ENCODE results near the gene L3MBTL4.

L3MBTL4 gene

DNA sequence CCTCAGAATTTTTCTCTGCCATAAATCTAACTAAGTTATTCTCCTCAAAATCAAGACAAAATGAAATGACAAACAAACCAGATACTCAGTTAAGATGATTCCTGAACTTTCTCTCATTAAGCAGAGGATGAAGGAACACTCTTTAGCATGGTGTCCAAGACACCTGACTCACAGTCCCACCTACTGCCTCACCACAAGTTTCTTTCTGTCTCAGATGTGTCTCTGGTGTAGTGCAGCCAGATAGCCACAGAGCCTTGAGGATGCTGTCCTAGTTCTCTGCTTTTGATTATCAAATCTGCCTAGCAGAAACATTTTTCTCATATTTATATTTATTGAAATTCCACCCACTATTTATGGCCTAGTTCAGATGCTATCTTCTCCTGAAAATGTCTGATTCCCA lies 415.8 kb downstream of the L3MBTL4 start:
- no peak for DNase-seq

DNA sequence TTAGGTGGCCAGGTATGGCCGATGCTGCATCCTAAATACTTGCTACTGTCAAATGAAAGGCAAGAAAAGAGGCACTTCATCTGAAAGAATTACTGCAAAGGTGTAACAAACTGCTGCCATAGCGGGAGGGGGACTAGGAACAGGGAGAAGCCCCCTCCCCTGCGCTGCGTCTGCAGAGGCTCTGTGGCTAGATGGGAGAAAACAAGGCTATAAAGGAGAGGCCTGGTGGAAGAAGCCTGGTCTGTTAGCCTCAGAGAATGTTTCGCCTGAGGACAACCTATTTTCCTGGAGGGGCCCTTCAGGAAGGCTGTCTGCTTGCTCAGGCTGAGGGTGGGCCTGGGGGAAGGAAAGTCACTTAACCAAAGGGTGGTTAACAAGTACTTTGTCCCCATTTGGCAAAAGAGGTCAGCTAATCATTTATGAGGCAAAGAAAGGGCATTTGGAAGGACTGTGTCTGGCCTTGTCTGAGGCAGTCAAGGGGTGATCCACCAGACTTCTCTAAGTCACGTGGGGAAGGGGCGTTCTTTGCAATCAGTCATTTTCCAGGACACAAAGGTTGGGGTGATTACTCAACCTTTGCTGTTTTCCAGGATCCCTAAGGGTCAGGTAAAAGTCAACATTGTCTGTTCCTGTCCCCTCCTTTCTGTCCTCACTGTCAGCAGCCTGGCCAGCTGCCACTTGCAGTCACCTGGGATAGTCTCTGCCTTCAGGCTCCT lies 416.4 kb downstream of the L3MBTL4 start:
- DNase-seq: no peak

DNA sequence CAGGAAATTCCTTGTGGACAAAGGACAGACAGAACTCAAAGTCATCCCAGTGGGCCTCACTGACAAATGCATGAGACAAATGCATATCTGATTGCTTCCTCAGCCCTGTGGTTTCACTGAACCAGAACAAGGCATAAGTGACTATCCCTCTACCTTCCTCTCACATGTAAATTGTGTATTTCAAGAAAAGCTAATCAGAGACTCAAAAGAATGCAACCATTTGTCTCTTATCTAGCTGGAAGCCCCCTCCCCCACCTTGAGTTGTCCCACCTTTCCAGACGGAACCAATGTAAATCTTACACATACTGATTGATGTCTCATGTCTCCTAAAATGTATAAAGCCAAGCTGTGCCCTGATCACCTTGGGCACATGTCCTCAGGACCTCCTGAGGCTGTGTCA lies 417.4 kb downstream of the L3MBTL4 start:
- DNase-seq: no peak

GRCh38 chr18:5995626-5996025 lies 419.1 kb downstream of the L3MBTL4 start:
- no peak for DNase-seq

GRCh38 chr18:5993938-5994337 lies 420.8 kb downstream of the L3MBTL4 start:
- no peak for DNase-seq

DNA sequence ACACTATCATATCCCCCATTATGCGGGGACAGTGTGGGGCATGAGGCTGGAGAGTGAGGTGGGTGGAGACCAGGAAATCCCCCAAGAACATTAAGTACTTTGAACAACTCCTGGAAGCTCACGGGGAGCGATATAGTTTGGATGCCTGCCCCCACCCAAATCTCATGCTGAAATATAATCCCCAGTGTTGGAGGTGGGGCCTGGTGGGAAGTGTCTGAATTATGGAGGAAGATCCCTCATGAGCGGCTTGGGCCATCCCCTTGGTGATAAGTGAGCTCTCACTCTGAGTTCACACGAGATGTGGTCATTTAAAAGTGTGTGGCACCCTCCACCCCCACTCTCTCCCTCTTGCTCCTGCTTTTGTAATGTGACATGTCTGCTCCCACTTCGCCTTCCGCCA lies 422.3 kb downstream of the L3MBTL4 start:
- DNase-seq: no peak

DNA sequence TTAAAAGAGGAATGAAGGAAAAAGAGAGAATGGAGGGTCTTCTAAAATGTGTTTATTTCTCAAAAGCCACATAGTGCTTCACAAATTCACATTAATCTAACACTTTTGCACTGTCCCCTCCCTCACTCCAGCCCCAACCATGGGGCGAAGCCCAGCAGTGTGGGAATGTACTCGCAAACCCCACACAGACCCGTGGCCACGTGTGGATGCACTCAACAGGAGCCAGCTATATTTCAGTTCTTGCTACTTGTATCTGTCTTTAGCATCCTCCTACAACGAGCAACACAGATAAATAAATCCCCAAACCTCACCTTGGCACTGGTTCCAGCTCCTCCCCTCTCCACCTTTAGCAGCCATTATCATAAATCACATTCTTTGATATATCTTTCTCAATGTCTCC lies 427.5 kb downstream of the L3MBTL4 start:
- no peak for DNase-seq

- no peak for DNase-seq
Observed at GRCh38 chr18:5986257-5986931, 428.3 kb downstream of the L3MBTL4 start.

GRCh38 chr18:5984245-5984644 lies 430.5 kb downstream of the L3MBTL4 start:
- no peak for DNase-seq

- DNase-seq: no peak
Observed at GRCh38 chr18:5983488-5983887, 431.2 kb downstream of the L3MBTL4 start.

GRCh38 chr18:5982332-5982731 lies 432.4 kb downstream of the L3MBTL4 start:
- no peak for DNase-seq

GRCh38 chr18:5980721-5981120 lies 434.0 kb downstream of the L3MBTL4 start:
- DNase-seq: no peak

DNA sequence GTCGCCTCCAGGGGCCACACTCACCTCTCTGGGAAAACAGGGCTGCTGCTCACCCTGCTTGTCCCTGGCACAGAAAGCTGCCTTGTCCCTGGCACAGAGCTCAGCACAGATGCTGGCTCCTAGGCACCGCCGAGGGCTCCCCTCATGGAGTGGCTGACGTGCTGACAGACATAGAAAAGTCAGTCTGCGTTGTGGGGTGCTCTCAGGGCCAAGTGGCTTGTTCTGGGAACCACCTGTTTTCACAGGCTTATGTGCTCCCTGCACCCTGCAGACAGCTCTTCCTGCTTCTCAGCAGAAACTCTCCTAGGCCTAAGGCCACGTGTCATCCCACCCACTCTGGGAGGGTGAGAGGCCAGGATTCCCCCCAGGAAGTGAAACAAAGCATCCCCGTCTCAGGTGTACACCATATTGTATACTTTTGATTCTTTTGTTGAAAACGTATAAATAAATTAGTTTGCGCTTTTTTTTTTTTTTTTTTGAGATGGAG lies 434.7 kb downstream of the L3MBTL4 start:
- no peak for DNase-seq

DNA sequence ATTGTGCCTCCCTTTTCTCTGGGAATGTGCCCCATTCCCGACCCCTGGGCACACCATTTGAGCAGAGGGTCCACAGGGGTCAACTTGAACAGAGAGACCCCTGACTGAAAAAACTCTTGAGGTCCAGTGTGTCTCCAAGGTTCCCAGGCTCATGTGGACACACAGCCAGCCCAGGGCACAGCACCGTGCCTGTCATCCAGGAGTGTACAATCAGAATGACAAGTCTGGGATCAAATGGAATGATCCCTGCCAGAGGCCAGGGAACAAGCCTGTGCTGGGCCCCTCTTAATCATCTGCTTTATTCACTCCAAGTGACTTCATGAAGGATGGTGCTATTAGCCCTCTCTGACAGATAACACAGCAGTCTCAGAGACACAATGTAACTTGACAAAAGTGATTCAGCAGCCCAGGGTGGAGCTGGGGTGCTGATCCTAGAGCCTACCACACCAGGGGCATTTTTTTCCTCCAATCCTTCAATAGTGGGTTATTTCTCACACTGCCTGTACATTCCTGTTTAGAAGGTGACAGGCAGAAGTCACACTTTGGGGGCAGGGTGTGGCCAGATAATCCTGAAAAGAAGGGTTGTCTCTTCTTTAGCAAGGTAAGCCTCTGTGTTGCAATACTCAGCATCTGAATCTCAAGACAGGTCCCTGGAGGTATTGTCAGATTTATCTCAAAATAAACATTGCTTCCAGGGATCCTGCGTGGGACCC lies 435.4 kb downstream of the L3MBTL4 start:
- DNase-seq: no peak

DNA sequence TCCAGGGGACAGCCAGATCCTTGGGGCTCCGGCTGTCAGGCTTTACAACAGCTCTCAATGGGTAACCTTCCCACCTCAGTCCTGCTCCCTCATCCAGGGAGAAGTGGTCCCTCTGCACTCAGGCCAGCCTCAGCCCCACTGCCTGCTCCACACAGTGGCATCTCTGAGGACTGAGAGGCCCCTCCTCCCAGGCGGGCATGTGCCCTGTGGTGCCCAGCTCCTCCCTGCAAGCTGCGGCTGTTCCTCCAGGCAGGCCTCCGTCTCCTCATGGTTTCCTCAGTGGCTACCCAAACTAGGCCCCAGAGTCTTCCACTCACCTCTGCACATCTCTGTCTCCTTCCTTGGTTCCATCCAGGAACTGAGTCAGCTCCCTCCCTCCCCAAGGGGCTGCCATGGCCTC lies 437.7 kb downstream of the L3MBTL4 start:
- DNase-seq: no peak

DNA sequence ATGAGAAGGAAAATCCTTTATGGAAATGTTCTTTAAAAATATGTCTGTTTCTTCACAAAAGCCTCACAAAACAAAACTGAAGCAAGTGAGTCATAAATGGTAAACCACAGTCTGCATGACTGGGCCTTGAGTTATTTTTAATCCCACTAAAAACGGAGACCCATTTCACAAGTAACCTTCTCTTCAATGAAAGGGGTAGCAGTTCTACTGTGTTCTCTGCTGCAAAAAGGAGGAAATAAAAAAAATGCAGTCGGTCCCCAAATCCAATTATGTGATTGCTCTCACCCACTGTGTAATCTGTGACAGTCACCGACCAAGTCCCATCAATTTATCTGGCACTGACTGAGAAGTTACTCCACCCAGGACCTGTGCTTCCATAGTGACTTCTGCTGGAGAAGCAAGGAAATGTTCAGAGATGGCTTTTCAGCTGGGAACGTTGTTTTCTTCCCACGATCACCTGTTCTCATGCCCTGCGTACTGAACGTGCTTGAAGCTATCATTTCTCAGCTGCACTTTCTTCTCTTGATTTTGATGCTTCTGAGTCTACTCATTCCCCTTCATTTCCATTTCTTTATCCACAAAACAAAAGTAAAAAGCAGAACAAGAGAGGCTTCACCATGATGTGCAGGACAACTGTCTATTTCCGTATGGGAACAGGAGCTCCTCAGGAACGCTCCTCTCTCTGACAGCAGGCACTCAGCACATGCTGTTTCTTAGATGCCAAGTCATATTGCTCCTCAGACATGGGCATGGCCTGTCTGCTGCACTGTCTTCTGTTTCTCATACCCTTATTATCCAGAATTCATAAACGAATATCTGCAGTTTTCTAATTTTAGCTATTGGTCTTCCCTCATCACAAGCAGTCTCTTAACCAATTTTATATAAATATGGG lies 439.4 kb downstream of the L3MBTL4 start:
- peak in 2 of 58 donors; percentile 19 to 21 for DNase-seq

DNA sequence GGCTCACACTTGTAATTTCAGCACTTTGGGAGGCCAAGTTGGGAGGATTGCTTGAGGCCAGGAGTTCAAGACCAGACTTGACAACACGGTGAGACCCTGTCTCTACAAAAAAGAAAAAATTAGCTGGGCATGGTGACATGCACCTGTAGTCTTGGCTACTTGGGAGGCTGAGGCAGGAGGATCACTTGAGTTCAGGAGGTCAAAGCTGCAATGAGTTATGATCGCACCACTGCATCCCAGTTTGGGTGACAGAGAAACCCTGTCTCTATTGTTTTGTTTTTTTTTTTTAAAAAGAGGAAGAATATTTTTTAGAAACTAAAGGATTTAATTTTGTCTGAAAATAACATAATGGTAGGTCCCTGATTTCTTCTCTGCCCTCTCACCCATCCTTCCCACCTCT lies 440.0 kb downstream of the L3MBTL4 start:
- no peak for DNase-seq

- DNase-seq: peak in 1 of 58 donors; percentile 14
Observed at GRCh38 chr18:5973099-5973498, 441.6 kb downstream of the L3MBTL4 start.

DNA sequence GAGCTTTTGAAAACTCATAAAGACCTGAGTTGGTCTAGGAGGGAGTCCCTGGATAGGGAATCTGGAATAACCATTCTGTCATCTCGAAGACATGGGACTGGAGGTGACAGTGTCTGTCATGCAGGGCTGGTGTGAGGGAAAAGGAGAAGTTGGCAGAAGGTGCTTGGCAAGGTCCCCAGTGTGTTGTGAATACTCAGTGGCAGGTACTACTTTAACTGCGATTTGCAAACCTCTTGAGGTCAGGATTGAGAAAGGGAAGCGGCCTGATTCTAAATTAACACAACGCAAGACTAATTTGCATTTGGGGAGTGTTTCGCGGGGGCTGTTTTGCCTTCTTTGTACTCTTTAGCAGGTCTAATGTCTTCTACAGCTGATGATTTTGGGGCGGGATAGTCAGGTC lies 442.4 kb downstream of the L3MBTL4 start:
- no peak for DNase-seq

DNA sequence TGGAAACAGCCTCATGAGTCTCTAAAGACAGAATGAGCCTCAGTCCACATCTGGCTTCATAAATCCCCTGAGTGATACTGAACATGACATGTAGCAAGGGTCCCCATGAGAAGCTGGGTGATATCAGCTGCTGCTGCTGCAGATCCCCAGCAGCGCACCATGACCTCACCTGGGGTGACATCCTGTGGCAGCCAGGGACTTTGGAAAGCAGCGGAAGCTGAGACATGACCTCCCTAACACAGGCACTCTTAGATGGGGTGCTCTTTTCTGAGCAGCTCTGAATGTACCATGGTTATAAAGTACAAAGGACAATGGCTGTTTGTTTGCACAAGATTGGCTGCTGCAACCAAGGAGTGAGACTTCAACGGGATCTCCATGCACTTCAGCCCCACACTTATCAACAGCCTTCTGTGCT lies 444.7 kb downstream of the L3MBTL4 start:
- DNase-seq: peak in 17 of 58 donors; percentile 13 to 69 (median 24)

GRCh38 chr18:5969355-5969988 lies 445.2 kb downstream of the L3MBTL4 start:
- DNase-seq: peak in 1 of 58 donors; percentile 22
